ENCODE data around the gene KMT2E.

DNA sequence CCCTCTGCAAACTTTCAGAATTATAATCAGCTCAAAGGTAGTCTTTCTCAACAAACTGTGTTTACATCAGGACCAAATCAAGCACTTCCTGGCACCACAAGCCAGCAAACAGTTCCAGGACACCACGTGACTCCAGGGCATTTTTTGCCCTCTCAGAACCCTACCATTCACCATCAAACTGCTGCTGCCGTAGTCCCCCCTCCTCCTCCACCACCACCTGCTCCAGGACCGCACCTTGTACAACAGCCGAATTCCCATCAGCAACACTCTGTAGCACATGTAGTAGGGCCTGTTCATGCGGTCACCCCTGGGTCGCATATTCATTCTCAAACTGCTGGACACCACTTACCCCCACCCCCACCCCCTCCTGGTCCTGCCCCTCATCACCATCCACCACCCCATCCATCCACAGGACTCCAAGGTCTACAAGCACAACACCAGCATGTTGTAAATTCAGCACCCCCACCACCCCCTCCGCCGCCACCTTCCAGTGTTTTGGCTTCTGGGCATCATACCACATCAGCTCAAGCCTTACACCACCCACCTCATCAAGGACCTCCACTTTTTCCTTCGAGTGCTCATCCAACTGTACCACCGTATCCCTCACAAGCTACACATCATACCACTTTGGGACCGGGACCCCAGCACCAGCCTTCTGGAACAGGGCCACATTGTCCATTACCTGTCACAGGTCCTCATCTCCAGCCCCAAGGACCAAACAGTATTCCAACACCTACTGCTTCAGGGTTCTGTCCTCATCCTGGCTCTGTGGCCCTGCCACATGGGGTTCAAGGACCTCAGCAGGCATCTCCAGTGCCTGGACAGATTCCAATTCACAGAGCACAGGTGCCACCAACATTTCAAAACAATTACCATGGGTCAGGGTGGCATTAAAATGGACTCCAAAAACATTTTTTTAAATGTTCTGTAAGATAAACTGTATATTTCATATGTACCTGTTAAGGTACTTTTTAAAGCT, 98.7 kb downstream of the KMT2E start:
- no peak for TF ChIP-seq POLR2A (IDR thresholded peaks at IDR 0.05)
- TF ChIP-seq, protein P1, sequence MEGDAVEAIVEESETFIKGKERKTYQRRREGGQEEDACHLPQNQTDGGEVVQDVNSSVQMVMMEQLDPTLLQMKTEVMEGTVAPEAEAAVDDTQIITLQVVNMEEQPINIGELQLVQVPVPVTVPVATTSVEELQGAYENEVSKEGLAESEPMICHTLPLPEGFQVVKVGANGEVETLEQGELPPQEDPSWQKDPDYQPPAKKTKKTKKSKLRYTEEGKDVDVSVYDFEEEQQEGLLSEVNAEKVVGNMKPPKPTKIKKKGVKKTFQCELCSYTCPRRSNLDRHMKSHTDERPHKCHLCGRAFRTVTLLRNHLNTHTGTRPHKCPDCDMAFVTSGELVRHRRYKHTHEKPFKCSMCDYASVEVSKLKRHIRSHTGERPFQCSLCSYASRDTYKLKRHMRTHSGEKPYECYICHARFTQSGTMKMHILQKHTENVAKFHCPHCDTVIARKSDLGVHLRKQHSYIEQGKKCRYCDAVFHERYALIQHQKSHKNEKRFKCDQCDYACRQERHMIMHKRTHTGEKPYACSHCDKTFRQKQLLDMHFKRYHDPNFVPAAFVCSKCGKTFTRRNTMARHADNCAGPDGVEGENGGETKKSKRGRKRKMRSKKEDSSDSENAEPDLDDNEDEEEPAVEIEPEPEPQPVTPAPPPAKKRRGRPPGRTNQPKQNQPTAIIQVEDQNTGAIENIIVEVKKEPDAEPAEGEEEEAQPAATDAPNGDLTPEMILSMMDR (IDR thresholded peaks at IDR 0.05), result no peak
